ENCODE results near the gene CST9. TPM values are rescaled to one million over a fixed set of nuclear protein-coding genes. Genes with fewer than 3 reads are reported as not detected.

CST9 gene
- total and polyA plus RNA-seq, 2 of the 13 experiments (the other 11 are each of a cell fraction or from before 2014, with no cell fraction given), result 0.07 TPM; not detected in 1

DNA sequence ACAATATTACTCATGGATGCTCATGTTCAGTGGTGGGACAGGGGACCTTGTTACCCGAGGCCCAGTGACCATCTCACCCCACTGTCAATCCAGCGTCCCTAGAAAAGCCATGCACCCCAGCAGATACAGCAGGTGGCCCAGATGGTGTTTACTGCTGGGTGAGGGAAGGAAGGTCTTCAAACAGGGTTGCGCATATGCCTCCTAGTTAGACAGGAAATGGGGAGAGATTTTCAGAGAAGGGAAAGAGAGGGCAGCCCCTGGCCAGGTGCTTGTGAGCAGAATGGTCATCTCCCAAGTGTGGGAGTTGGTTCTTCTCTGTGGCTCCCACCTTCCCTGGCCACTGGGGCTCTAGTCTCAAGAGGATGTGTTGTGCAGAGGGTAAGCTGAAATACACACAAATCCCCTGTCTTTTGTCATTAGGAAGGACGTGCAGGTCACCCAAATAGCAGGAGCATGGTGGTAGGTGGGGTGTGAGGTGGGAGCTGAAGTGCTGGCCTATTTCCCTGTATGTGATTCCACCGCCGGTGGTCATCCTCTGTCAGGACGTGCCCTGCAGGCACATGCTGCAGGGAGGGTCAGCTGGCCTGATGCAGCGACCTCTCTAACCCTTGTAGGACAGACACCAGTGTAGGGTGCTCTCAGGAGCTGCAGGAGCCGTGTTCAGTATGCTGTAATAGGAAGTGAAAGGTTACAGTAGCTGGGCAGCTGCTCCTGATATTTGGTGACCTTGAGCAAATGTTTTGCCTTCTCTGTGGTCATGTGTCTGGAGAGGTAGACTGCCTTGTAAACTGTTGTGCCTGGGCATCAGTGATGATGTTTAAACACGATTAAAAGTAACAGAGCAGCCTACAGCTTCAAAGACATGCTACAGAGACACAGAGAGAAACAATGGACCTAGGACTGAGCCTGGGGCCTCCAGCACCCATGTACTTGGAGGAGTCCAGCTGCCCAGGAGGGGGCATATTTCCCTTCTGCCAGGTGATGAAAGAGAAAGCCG, 35.3 kb upstream of the CST9 start (continued):
- TF ChIP-seq, protein P1, sequence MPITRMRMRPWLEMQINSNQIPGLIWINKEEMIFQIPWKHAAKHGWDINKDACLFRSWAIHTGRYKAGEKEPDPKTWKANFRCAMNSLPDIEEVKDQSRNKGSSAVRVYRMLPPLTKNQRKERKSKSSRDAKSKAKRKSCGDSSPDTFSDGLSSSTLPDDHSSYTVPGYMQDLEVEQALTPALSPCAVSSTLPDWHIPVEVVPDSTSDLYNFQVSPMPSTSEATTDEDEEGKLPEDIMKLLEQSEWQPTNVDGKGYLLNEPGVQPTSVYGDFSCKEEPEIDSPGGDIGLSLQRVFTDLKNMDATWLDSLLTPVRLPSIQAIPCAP (CRISPR knock-in tag; IDR thresholded peaks at IDR 0.05; ENCODE audit: low read depth), result no peak
- TF ChIP-seq ZNF878 (CRISPR knock-in tag; IDR thresholded peaks at IDR 0.05) (no peak), NR2F1 (CRISPR knock-in tag; IDR thresholded peaks at IDR 0.05) (peak; percentile 83 to 88), ZNF720 (CRISPR knock-in tag; IDR thresholded peaks at IDR 0.05) (no peak), HCFC1 (IDR thresholded peaks at IDR 0.05; ENCODE audit: low read depth, low read length) (no peak), SAFB2 (CRISPR knock-in tag; IDR thresholded peaks at IDR 0.05; ENCODE audit: borderline replicate concordance, low read depth) (peak; percentile 61; the same call in 1 of the 2 replicates), ZNF251 (CRISPR knock-in tag; IDR thresholded peaks at IDR 0.05) (no peak), RXRA (CRISPR knock-in tag; IDR thresholded peaks at IDR 0.05) (peak; percentile 89; the same call in 1 of the 2 replicates), ZNF382 (CRISPR knock-in tag; IDR thresholded peaks at IDR 0.05; ENCODE audit: borderline replicate concordance) (no peak), ZNF354B (CRISPR knock-in tag; IDR thresholded peaks at IDR 0.05) (no peak), FOXA3 (CRISPR knock-in tag; IDR thresholded peaks at IDR 0.05) (peak; percentile 78)
- TF ChIP-seq, protein P2, sequence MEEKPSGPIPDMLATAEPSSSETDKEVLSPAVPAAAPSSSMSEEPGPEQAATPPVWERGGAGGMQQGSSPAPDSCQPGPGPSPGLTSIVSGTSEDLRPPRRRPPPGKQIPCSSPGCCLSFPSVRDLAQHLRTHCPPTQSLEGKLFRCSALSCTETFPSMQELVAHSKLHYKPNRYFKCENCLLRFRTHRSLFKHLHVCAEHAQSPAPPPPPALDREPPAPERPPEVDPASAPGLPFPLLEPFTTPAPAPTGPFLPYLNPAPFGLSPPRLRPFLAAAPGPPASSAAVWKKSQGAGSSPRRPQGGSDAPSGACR (CRISPR knock-in tag; IDR thresholded peaks at IDR 0.05), result peak; percentile 57; the same call in 1 of the 2 replicates
- TF ChIP-seq, protein P3, sequence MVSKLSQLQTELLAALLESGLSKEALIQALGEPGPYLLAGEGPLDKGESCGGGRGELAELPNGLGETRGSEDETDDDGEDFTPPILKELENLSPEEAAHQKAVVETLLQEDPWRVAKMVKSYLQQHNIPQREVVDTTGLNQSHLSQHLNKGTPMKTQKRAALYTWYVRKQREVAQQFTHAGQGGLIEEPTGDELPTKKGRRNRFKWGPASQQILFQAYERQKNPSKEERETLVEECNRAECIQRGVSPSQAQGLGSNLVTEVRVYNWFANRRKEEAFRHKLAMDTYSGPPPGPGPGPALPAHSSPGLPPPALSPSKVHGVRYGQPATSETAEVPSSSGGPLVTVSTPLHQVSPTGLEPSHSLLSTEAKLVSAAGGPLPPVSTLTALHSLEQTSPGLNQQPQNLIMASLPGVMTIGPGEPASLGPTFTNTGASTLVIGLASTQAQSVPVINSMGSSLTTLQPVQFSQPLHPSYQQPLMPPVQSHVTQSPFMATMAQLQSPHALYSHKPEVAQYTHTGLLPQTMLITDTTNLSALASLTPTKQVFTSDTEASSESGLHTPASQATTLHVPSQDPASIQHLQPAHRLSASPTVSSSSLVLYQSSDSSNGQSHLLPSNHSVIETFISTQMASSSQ (IDR thresholded peaks at IDR 0.05; ENCODE audit: low read depth), result no peak
- TF ChIP-seq, protein P3 (CRISPR knock-in tag; IDR thresholded peaks at IDR 0.05; ENCODE audit: borderline replicate concordance), result no peak; the same call in 1 of the 2 replicates
- TF ChIP-seq, protein P4, sequence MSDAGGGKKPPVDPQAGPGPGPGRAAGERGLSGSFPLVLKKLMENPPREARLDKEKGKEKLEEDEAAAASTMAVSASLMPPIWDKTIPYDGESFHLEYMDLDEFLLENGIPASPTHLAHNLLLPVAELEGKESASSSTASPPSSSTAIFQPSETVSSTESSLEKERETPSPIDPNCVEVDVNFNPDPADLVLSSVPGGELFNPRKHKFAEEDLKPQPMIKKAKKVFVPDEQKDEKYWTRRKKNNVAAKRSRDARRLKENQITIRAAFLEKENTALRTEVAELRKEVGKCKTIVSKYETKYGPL (CRISPR knock-in tag; IDR thresholded peaks at IDR 0.05), result no peak; the same call in 1 of the 2 replicates
- TF ChIP-seq, protein P5, sequence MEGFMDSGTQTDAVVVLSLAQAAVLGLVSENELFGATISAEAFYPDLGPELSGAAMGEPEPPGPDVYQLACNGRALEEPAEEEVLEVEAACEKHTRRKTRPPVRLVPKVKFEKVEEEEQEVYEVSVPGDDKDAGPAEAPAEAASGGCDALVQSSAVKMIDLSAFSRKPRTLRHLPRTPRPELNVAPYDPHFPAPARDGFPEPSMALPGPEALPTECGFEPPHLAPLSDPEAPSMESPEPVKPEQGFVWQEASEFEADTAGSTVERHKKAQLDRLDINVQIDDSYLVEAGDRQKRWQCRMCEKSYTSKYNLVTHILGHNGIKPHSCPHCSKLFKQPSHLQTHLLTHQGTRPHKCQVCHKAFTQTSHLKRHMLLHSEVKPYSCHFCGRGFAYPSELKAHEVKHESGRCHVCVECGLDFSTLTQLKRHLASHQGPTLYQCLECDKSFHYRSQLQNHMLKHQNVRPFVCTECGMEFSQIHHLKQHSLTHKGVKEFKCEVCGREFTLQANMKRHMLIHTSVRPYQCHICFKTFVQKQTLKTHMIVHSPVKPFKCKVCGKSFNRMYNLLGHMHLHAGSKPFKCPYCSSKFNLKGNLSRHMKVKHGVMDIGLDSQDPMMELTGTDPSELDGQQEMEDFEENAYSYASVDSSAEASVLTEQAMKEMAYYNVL (CRISPR knock-in tag; IDR thresholded peaks at IDR 0.05; ENCODE audit: borderline replicate concordance), result peak; percentile 82
- TF ChIP-seq, protein P6, sequence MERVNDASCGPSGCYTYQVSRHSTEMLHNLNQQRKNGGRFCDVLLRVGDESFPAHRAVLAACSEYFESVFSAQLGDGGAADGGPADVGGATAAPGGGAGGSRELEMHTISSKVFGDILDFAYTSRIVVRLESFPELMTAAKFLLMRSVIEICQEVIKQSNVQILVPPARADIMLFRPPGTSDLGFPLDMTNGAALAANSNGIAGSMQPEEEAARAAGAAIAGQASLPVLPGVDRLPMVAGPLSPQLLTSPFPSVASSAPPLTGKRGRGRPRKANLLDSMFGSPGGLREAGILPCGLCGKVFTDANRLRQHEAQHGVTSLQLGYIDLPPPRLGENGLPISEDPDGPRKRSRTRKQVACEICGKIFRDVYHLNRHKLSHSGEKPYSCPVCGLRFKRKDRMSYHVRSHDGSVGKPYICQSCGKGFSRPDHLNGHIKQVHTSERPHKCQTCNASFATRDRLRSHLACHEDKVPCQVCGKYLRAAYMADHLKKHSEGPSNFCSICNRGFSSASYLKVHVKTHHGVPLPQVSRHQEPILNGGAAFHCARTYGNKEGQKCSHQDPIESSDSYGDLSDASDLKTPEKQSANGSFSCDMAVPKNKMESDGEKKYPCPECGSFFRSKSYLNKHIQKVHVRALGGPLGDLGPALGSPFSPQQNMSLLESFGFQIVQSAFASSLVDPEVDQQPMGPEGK (CRISPR knock-in tag; IDR thresholded peaks at IDR 0.05), result peak; percentile 73

Measured in HepG2 (cell line).